Measurements from ENCODE around the gene STING1. TPM values are rescaled to one million over a fixed set of nuclear protein-coding genes. Genes with fewer than 3 reads are reported as not detected.
"Not testable (repeated sequence)": the region's sequence is repeated elsewhere in the genome, so short reads cannot be mapped to it uniquely, and the experiment has no call there.

The STING1 gene
- total RNA-seq, 1 donor from 2014 or later: 3.3 TPM

DNA sequence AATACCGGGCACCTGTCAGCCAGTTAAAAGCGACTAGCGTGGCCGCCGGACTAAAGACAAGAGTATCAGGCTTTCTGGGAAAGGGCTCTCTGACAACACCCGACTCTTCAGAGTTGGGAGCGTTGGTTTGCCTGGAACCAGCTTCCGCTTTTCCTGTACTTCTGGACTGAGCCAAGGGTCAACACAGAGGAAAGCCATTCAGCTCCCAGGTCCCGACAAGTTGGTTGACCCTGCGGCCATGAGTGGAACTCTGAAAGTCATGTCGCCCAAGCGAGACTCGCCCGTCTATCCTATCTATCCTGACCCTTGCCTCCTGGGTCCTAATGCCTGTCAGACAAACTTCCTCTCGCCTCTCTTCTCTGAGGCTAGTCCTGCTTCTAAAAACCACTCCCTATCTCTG, 21.3 kb upstream of the STING1 start:
- DNase-seq (ENCODE audit: low spot score in 2 of 2); FAIRE-seq: not testable (repeated sequence)

DNA sequence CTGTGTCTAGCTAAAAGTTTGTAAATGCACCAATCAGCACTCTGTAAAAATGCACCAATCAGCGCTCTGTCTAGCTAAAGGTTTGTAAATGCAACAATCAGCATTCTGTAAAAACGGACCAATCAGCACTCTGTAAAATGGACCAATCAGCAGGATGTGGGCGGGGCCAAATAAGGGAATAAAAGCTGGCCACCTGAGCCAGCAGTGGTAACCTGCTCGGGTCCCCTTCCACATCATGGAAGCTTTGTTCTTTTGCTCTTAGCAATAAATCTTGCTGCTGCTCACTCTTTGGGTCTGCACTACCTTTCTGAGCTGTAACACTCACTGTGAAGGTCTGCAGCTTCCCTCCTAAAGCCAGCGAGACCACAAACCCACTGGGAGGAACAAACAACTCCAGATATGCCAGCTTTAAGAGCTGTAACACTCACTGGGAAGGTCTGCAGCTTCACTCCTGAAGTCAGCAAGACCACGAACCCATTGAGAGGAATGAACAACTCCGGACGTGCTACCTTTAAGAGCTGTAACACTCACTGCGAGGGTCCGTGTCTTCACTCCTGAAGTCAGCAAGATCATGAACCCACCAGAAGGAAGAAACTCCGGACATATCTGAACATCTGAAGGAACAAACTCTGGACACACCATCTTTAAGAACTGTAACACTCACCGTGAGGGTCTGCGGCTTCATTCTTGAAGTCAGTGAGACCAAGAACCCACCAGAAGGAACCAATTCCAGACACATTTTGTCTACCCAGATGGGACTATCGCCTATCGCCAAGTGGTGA, 20.7 kb upstream of the STING1 start:
- DNase-seq (ENCODE audit: low spot score in 2 of 2); FAIRE-seq: not testable (repeated sequence)

DNA sequence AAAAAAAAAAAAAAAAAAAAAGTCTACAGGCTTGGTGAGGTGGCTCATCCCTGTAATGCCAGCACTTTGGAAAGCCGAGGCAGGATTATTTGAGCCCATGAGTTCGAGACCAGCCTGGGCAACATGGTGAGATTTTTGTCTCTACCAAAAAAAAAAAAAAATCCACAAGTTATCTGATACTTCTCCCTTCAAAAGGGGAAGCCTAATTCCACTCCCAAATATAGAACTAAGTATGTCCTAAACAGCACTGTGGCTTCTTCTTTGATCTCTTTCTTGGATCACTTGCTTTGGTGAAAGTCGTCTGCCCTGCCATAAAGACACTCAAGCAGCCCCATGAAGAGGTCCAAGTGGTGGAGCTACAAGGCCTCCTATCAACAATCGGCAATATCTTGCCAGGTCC, 18.8 kb upstream of the STING1 start:
- DNase-seq (ENCODE audit: low spot score in 2 of 2): no peak
- FAIRE-seq: no peak

DNA sequence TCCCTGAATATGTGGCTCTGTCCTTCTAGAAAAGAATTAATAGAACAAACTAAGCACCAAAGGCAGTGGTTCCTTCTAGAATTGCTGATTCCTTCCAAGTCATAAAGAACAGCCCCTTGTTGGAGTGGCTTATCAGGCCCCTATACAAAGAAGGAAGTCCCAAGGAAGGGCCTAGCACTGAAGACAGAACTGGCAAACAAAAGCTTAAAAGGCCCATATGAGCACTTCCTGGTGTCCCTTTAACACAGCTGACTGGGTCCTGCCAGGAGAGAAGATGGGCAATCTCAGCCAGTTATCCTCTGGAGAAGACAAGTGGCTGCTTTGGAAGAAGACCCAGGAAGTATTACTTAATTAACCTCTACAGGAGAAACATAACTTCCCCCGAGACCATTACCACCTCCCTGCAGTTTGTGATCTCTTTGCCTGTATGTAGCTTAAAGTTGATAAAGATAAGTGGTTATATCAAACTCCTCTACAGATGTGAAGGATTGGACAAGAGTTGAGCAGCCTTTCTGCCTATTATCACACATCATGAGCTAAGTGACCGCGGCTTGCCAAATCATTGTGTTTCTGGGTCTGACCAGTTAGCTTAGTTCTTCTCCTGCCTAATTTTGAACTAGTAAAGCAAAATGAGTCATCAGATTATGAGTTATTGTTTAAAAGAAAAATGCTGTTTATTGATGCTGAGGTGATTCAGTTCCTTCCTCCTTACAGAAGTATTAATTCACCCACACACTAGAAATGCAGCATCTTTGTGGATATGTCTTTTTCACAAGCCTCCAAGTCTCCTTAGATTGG, 13.3 kb upstream of the STING1 start:
- no peak for DNase-seq (ENCODE audit: low spot score in 2 of 2)
- FAIRE-seq: no peak

- DNase-seq (ENCODE audit: low spot score in 2 of 2) (no peak), FAIRE-seq (no peak)
Measured at GRCh38 chr5:139494832-139495231, 12.3 kb upstream of the STING1 start.

DNA sequence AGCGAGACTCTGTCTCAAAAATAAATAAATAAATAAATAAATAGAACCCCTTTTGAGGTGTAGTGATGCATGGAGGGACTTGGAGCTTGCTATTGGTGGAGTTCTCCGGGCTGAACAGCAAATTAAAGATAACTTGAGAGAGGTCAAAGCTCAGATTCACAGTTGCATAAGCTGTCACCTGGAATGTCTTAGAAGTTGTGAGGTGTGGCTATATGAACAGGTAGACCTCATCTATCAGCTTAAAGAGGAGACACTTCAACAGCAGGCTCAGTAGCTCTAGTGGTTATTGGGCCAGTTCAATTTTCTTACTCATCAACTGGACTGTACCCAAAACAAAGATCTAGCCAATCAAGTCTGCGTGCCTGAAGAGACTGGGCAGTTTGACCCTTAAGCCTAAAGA, 11.7 kb upstream of the STING1 start:
- no peak for FAIRE-seq
- DNase-seq (ENCODE audit: low spot score in 2 of 2): no peak

GRCh38 chr5:139492700-139493192, 10.2 kb upstream of the STING1 start:
- DNase-seq (ENCODE audit: low spot score in 2 of 2) (no peak), FAIRE-seq (no peak)

GRCh38 chr5:139488260-139488659, 5.7 kb upstream of the STING1 start:
- FAIRE-seq (no peak), DNase-seq (ENCODE audit: low spot score in 2 of 2) (no peak)

GRCh38 chr5:139486201-139486600, 3.6 kb upstream of the STING1 start:
- DNase-seq (ENCODE audit: low spot score in 2 of 2) (no peak), FAIRE-seq (no peak)

DNA sequence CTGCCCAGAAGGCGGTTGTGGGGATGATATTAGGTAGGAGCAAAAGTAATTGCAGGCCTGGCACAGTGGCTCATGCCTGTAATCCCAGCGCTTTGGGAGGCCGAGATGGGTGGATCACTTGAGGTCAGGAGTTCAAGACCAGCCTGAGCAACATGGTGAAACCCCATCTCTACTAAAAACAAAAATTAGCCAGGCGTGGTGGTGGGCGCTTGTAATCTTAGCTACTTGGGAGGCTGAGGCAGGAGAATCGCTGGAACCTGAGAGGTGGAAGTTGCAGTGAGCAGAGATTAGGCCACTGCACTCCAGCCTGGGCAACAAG, 291 bp upstream of the STING1 start:
- not testable (repeated sequence) for FAIRE-seq

DNA sequence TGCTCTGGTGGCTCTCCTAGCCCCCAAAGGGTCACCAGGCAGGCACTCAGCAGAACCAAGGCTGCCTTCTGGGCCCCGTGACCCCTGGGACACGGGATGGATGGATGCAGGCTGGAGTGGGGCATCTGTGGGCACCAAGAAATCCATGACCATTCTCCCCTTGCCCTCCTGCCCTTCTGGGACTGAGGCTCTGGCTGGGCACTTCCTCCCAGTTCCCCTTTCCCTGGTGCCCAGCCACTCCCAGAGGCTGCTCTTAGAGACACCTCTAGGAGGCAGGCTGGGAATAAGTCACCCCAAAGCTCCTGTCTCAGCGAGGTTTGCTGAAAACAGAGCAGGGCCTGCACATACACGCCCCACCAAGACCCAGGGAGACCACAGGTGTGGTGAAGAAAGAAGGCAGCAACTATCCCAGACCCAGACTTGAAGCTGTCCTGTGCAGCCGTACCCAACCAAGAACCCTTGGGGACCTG, 943 bp downstream of the STING1 start:
- DNase-seq (ENCODE audit: low spot score in 2 of 2) (no peak), FAIRE-seq (no peak)

More for the DNA sequence above, 291 bp upstream of the STING1 start:
- not testable (repeated sequence) for DNase-seq (ENCODE audit: low spot score in 2 of 2)

- DNase-seq (ENCODE audit: low spot score in 2 of 2) (no peak), FAIRE-seq (no peak)
Measured at GRCh38 chr5:139481122-139481533, 1.4 kb downstream of the STING1 start.

- not testable (repeated sequence) for FAIRE-seq; DNase-seq (ENCODE audit: low spot score in 2 of 2)
Measured at GRCh38 chr5:139479729-139480128, 2.8 kb downstream of the STING1 start.

DNA sequence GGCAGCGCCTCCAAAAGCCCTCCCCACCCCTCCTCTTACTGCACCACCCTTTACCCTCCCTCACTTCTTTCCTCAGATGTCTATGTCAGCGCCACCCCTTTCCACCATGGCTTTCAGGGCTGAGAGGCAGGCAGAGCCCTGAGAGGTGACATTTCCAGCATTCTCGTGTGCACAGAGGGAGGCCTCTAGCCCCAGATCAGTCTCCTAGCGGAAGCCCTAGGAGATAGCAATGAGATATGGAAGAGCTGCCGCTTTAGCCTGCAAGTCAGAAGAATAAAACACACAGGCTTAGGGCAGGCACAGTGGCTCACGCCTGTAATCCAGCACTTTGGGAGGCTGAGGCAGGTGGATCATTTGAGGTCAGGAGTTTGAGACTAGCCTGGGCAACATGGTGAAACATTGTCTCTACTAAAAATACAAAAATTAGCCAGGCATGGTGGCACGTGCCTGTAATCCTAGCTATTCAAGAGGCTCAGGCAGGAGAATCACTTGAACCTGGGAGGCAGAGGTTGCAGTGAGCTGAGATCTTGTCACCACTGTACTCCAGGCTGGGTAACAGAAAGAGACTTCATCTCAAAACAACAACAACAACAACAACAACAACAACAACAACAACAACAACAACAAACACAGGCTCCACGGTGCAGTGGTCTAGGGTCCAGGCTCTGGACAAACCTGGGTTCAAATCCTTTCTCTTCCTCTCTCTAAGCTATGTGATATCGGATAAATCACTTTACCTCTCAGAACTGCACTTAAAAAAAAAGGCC, 3.7 kb downstream of the STING1 start:
- not testable (repeated sequence) for FAIRE-seq; DNase-seq (ENCODE audit: low spot score in 2 of 2)

DNA sequence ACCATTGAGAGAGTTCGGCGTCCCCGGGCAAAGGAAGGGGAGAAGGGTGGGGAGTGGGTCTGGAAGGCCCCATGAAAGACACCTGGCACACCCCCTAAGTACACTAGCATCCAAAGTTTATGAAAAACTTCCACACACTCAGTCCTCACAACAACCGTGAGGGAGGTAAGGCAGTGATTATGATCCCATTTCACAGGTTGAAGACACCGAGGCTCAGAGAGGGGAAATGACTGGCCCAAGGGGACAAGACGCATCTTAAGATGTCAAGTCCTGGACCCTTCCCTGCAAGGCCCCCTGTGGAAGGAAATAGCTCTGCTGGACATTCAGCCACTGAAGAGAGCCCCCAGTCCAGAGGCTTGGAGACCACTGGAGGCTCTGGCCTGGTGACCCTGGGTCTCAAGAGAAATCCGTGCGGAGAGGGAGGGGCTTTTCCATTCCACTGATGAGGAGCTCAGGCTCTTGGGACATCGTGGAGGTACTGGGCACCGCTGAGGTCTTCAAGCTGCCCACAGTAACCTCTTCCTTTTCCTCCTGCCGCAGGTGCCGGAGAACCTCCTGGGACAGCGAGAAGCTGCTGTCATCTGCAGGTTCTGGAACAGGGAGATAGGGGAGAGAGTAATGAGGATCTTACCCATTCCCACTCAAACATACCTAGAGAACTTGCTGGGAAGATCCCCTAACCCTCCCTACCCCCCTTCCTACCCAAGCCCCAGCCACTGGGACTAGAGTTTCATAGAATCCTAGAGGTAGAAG, 6.5 kb downstream of the STING1 start:
- DNase-seq (ENCODE audit: low spot score in 2 of 2): no peak
- no peak for FAIRE-seq

DNA sequence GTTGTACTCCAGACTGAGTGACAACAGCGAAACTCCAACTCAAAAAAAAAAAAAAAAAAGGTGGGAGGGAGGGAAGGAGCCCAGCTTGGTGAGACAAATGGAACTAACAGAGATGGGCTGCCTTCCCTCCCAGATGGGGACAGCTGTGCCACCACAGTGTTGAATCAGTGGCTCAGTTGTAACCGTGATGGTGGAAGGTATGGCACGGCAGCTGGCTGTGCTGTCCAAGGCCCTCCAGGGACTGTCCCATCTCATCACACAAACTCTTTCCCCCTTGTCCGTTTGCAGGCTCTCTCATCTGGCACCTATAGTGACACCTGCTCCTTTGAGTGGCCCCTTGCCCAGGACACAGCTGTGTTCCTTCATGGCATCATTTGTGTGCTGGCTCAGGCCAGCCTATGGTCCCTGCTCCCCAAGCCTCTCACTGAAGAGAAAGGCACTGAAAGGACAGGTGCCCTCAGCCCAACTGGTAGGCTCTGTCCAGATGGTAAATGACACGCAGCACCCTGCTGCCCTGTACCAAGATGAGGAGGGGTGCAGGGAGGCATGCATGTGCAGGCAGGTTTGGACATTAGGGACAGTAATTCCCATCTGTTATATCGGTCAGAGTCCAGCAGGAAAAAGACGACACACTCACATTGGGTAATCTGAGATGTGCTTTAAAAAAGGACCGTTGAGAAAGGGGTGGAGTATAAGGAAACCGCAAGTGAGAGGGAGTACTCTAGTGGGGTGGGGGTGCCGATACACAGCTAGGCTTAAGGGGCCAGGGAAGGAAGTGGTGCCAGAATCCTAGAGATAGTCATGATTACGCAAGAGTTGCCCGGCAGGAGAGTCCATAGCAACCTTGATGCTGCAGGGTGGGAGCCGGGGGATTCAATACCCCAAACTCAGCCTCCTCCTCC, 7.4 kb downstream of the STING1 start:
- DNase-seq (ENCODE audit: low spot score in 2 of 2): no peak
- no peak for FAIRE-seq

DNA sequence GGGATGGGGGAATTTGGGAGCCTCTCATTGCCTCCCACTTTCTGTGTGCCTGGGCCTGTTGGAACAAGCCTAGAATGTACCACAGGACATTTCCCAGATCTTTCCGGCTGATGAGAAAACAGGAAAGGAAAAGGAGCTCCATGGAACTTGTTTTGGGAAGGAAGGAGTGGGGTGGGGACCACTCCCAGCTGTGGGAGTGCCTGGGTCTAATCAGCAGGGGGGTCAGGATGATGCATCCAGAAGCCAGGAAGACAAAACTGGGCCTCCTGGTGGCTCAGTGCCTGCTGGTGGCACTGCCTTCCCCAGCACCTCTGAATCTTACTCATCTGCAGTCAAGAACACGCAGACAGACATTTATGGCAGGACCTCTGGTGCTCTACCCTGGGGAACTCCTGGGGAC, 9.0 kb downstream of the STING1 start:
- no peak for DNase-seq (ENCODE audit: low spot score in 2 of 2)
- FAIRE-seq: no peak

DNA sequence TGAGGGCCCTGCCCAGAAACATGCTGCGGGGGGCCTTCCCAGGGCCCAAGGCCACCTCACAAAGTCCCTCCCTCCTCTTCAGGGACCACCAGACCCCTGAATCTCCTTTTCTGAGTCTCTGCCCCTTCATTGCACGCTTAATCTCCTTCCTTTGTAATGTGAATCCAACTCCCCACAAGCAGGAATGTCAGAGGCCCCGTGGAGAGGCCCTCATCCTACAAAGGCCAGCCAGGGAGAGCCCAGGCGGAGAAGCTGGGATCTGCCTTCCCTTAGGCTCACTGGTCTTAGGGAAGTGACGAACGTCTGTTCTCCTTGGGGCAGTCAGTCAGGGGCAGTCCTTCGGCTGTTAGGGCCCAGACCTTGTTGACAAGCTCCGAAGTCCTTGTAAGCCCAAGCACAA, 9.5 kb downstream of the STING1 start:
- FAIRE-seq: no peak

More for the DNA sequence above, 9.5 kb downstream of the STING1 start:
- DNase-seq (ENCODE audit: low spot score in 2 of 2): no peak
